Upper lobe of right lung (tissue), 1 donor: ENCODE data around the gene GALNT9. TPM values are rescaled to one million over a fixed set of nuclear protein-coding genes. Genes with fewer than 3 reads are reported as not detected.

Experiments used
- ATAC-seq: fragments of 200-7000 bp; cut with Tn5 transposase; one replicate; pipeline ENCODE4 v1.9.1; 2020; ENCODE audit warnings: mild to moderate bottlenecking, moderate library complexity
- DNase-seq: peaks from one replicate; pipeline ENCODE4 v3.0.0-alpha.2; 2020
- H3K27ac ChIP-seq: fragments of 200-600 bp; one replicate; pipeline ENCODE4 v1.8.0; 2022
- H3K27me3 ChIP-seq: fragments of 200-600 bp; one replicate; pipeline ENCODE4 v1.8.0; 2022; ENCODE audit warnings: mild to moderate bottlenecking
- H3K36me3 ChIP-seq: fragments of 200-600 bp; one replicate; pipeline ENCODE4 v1.8.0; 2022
- H3K4me1 ChIP-seq: fragments of 200-600 bp; one replicate; pipeline ENCODE4 v1.8.0; 2022
- H3K4me3 ChIP-seq: fragments of 200-600 bp; one replicate; pipeline ENCODE4 v1.8.0; 2022; ENCODE audit warnings: mild to moderate bottlenecking
- H3K9me3 ChIP-seq: fragments of 200-600 bp; one replicate; pipeline ENCODE4 v1.8.0; 2022
- intact Hi-C: fragments of 100-400 bp; cut with DNase I; formaldehyde crosslinking; loops from one replicate; pipeline ENCODE4 v1.11.0; 2022
- total RNA-seq: library from RNA; stranded (reverse); fragmentation: NEBNext Ultra II Directional; extraction: Animal tissue kit (Norgen Biotek cat#: 25700); gene quantifications from one replicate; pipeline ENCODE4 v1.2.1, GENCODE V29; 2021
- TF ChIP-seq, protein P1 (sequence below): fragments of 200-600 bp; IDR thresholded peaks from one replicate; pipeline ENCODE4 v1.8.0; 2022; ENCODE audit warnings: antibody characterized with exemption
- donor health status: DM: no; HTN: yes; CAD: no; lungs with severe emphysema.

Gene GALNT9
- total RNA-seq, 1 donor from 2014 or later: 1.6 TPM

DNA sequence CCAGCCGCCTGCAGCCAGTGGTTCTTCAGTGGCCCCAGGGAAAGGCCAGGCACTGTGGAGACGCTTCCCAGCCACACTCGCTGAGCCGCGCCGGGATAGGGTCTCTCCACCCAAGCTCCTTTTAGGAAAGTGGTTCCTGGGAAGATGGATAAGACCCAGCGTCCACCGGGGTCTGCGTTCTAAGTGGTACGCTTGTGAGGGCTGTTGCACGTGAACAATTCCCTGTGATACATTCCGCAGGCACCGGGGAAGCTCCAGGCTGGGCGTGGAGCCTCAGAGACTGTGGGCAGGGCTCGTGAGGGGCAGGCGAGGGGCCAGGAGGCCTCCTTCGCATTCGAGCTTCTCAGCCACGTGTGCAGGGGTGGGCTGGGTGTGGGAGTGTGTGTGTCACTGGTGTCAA is 48.4 kb downstream of the GALNT9 start:
- H3K27ac ChIP-seq: no peak overlapping the region
- H3K4me3 ChIP-seq: no peak overlapping the region
- H3K4me1 ChIP-seq: no peaks in the 10 kb centered on the region
- H3K27me3 ChIP-seq: peaks cover 55% of the 10 kb centered on the region
- intact Hi-C loops: no loop called here
- TF ChIP-seq, protein P1, sequence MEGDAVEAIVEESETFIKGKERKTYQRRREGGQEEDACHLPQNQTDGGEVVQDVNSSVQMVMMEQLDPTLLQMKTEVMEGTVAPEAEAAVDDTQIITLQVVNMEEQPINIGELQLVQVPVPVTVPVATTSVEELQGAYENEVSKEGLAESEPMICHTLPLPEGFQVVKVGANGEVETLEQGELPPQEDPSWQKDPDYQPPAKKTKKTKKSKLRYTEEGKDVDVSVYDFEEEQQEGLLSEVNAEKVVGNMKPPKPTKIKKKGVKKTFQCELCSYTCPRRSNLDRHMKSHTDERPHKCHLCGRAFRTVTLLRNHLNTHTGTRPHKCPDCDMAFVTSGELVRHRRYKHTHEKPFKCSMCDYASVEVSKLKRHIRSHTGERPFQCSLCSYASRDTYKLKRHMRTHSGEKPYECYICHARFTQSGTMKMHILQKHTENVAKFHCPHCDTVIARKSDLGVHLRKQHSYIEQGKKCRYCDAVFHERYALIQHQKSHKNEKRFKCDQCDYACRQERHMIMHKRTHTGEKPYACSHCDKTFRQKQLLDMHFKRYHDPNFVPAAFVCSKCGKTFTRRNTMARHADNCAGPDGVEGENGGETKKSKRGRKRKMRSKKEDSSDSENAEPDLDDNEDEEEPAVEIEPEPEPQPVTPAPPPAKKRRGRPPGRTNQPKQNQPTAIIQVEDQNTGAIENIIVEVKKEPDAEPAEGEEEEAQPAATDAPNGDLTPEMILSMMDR: no peak
- ATAC-seq (no peak), DNase-seq (no peak)
- H3K36me3 ChIP-seq: no peaks in the 10 kb centered on the region
- H3K9me3 ChIP-seq: no peaks in the 10 kb centered on the region

DNA sequence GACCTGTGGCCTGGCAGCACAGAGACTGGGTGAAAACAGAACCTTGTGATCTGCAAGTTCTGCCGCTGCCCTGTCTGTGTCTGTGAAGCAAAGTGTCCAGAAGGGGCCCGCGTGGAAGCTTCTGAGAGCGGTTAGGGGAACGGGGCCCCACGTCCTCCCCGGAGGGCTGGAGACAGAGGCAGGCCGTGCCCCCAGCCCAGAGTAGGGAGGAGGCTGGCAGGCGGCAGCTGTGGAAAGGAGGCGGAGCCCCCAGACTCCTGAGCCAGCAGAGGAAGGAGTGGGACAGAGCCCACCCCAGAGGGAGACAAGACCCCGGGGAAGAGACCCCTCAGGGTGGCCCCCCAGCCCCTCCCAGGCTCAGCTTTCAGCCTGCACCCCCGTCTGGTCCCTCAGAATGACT is 49.0 kb downstream of the GALNT9 start:
- no peak overlapping the region for H3K4me3 ChIP-seq
- DNase-seq (no peak), ATAC-seq (no peak)
- TF ChIP-seq, protein P1: no peak
- no peaks in the 10 kb centered on the region for H3K36me3 ChIP-seq
- intact Hi-C loops: no loop called here
- H3K27ac ChIP-seq: no peak overlapping the region
- peaks cover 54% of the 10 kb centered on the region for H3K27me3 ChIP-seq
- H3K4me1 ChIP-seq: no peaks in the 10 kb centered on the region
- no peaks in the 10 kb centered on the region for H3K9me3 ChIP-seq

DNA sequence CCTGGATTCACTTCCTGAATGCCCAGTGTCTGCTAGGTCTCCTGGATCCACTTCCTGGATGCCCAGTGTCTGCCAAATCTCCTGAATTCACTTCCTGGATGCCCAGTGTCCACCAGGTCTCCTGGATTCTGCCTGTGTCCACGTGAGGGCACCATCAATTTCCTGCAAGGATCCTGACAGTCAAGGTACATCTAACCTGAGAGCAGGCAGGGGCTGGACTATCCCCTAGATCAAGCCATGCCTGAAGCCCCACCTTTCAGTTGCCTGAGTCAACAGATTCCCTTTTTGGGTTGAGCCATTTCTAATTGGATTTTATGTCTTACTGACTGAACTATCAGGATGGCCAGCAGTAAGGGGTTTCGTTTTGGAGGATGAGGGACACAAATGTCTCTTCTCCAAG is 49.5 kb downstream of the GALNT9 start:
- Histone ChIP-seq H3K9me3 (no peaks in the 10 kb centered on the region), H3K27me3 (peaks cover 49% of the 10 kb centered on the region), H3K27ac (no peak overlapping the region), H3K36me3 (no peaks in the 10 kb centered on the region), H3K4me1 (no peaks in the 10 kb centered on the region), H3K4me3 (no peak overlapping the region)
- TF ChIP-seq, protein P1: no peak
- DNase-seq (no peak), ATAC-seq (no peak)
- intact Hi-C loops: no loop called here

DNA sequence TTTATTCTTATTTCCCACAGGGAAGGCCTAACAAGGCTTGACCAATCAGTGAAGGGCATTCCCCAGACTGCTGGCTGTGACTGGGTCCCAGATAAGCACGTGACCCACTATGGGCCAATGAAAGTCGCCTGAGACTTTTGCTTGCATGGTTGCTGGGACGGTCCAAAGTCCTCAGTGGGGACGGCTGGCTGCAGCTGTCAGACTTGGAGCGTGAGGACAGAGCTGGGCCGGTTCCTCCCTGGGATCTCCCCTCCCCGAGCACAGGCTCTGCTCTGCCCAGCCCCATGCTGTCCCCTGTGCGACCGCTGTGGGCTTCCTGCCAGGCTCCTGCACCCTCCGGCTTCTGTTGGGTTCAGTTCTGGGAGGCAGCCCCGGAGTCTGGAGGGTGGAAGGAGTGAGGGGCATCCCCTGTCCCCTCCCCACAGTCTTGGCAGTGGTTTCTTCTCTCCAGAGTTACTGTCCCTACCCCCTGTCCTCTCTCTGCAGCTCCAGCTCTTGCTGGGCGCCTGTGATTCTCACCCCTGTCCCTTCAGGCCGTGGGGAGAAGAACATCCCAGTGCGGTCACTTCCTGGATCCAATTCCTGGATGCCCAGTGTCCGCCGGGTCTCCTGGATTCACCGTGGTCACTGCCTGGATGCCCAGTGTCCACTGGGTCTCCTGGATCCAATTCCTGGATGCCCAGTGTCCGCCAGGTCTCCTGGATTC is 50.1 kb downstream of the GALNT9 start:
- ATAC-seq: peak; percentile 54
- no peaks in the 10 kb centered on the region for H3K9me3 ChIP-seq
- H3K36me3 ChIP-seq: no peaks in the 10 kb centered on the region
- H3K4me1 ChIP-seq: no peaks in the 10 kb centered on the region
- H3K4me3 ChIP-seq: no peak overlapping the region
- H3K27ac ChIP-seq: no peak overlapping the region
- TF ChIP-seq, protein P1: no peak
- no peak for DNase-seq
- intact Hi-C loops: no loop called here
- peaks cover 50% of the 10 kb centered on the region for H3K27me3 ChIP-seq

DNA sequence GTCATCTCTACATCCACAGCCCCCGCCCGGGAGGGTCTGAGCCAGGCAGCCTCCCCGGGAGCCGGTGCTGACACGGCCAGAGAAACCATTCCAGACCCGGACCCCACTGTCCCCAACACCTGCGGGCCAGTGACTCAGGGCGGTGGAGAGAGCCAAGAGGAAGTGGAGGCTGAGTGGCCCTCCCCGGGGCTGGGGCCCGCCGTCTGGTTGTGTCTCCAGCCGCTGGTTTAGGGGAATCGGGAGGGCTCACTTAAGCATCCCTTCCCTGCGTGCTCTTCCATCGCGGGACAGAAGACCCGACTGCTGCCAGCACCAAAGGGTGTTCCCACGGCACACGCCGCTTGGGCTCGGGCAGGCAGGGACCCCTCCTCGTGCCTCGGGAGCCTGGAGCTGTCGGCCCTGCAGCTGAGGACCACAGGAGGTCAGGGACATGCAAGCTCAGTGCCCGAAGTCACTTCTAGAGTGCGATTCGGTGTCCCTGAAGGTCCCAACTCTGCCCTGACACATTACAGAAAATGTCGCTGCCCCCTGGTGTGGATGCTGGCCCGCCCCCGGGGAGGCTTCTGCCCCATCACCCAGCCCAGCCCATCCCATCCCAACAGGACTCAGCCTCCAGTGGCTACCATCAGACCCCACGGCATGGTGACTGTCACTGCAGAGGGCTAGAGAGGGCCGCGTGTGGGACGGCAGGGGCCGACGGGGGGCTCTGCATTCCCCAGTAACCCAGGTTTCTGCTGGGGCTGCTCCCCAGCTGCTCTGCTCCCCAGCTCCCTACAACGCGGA is 50.8 kb downstream of the GALNT9 start:
- TF ChIP-seq, protein P1: no peak
- Histone ChIP-seq H3K27ac (no peak overlapping the region), H3K4me1 (no peaks in the 10 kb centered on the region), H3K9me3 (no peaks in the 10 kb centered on the region), H3K27me3 (peaks cover 56% of the 10 kb centered on the region), H3K4me3 (no peak overlapping the region), H3K36me3 (no peaks in the 10 kb centered on the region)
- DNase-seq (no peak), ATAC-seq (no peak)
- intact Hi-C loops: no loop called here
